ENCODE data around the gene AGT. TPM values are rescaled to one million over a fixed set of nuclear protein-coding genes. Genes with fewer than 3 reads are reported as not detected.
A peak's percentile ranks its signal among the peaks of the same experiment; 100 is the strongest.
"Not testable (repeated sequence)": the region's sequence is repeated elsewhere in the genome, so short reads cannot be mapped to it uniquely, and the experiment has no call there.

The AGT gene
- total RNA-seq, 1 experiment from 2014 or later = 41.9 TPM

DNA sequence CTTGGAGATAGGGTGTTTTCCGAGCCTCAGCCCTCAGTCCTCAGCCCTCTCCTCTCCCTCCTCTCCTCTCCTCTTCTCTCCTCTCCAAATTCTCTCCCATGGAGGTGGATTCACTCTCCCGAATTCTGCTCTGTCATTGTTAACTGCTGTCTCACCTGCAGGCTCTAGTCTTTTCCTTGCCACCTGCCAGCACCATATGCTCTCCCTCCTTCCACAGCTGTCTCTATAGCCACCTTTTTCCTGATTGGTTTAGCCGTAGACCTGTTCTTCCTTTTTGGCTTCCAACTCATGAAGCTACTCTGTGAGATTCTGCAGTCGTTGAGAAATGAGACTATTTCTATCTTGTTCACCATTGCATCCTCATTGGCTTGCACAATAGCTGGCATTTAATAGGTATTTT is 51.9 kb downstream of the AGT start:
- Mint-ChIP-seq H3K4me3 (ENCODE audit: unreplicated experiment) (no peak overlapping the region), H3K27me3 (ENCODE audit: insufficient read depth, unreplicated experiment) (no peaks in the 10 kb centered on the region), H3K4me1 (ENCODE audit: low read depth, unreplicated experiment) (peaks cover 14% of the 10 kb centered on the region), H3K36me3 (ENCODE audit: insufficient read depth, unreplicated experiment) (peaks cover 36% of the 10 kb centered on the region), H3K9me3 (ENCODE audit: unreplicated experiment) (no peaks in the 10 kb centered on the region), H3K27ac (ENCODE audit: unreplicated experiment) (peak overlapping the region; percentile 18)
- no peaks in the 10 kb centered on the region for H3K9me3 ChIP-seq
- intact Hi-C loops (cut with micrococcal nuclease; ENCODE audit: unreplicated experiment) = no loop called here
- no TSS peak for BruUV-seq (replicated peaks)
- peaks cover 9% of the 10 kb centered on the region for H3K4me1 ChIP-seq
- peaks cover 4% of the 10 kb centered on the region; the same call in 1 of the 2 replicates for H3K36me3 ChIP-seq (ENCODE audit: control insufficient read depth, insufficient read depth, low read length)
- no peaks in the 10 kb centered on the region for H3K27me3 ChIP-seq (replicated peaks; ENCODE audit: control insufficient read depth, insufficient read depth, low read length)
- POLR2A ChIA-PET = no interaction called here
- DNase-seq = no peak
- CTCF ChIA-PET = no interaction called here
- TF ChIP-seq, protein P1, sequence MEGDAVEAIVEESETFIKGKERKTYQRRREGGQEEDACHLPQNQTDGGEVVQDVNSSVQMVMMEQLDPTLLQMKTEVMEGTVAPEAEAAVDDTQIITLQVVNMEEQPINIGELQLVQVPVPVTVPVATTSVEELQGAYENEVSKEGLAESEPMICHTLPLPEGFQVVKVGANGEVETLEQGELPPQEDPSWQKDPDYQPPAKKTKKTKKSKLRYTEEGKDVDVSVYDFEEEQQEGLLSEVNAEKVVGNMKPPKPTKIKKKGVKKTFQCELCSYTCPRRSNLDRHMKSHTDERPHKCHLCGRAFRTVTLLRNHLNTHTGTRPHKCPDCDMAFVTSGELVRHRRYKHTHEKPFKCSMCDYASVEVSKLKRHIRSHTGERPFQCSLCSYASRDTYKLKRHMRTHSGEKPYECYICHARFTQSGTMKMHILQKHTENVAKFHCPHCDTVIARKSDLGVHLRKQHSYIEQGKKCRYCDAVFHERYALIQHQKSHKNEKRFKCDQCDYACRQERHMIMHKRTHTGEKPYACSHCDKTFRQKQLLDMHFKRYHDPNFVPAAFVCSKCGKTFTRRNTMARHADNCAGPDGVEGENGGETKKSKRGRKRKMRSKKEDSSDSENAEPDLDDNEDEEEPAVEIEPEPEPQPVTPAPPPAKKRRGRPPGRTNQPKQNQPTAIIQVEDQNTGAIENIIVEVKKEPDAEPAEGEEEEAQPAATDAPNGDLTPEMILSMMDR (IDR thresholded peaks at IDR 0.05; ENCODE audit: insufficient read depth in 1 of 2, low read depth in 1 of 2, low read length in 1 of 2, severe bottlenecking in 1 of 2, unreplicated experiment in 1 of 2) = no peak
- no peak overlapping the region for H3K4me3 ChIP-seq (ENCODE audit: low read depth, low read length)

DNA sequence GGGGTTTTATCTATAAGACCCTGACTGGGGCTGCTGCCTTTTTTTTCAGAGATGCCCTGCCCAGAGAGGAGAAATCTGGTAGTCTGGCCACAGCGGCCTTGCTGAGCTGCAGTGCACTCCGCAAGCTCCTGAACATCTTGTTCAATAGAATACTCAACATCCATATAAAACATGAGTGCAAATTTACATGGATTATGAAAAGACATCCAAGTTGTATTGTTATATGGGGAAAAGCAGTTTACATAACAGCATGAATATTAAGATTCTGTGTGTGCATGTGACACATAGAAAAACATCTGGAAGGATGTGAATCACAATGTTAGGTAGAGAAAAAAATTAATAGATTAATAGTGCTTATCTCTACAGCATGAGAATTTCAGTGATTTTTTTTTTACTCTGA is 55.2 kb downstream of the AGT start:
- Histone ChIP-seq H3K4me1 (peaks cover 9% of the 10 kb centered on the region), H3K36me3 (ENCODE audit: control insufficient read depth, insufficient read depth, low read length) (no peaks in the 10 kb centered on the region; the same call in 1 of the 2 replicates), H3K27me3 (replicated peaks; ENCODE audit: control insufficient read depth, insufficient read depth, low read length) (no peaks in the 10 kb centered on the region), H3K4me3 (ENCODE audit: low read depth, low read length) (no peak overlapping the region), H3K9me3 (0 out of 2 replicates have a peak, but pooled peaks cover 3% of the 10 kb centered on the region)
- POLR2A ChIA-PET = no interaction called here
- BruUV-seq (replicated peaks) = no TSS peak
- no peaks in the 10 kb centered on the region for H3K9me3 Mint-ChIP-seq (ENCODE audit: unreplicated experiment)
- TF ChIP-seq, protein P1 (IDR thresholded peaks at IDR 0.05; ENCODE audit: insufficient read depth in 1 of 2, low read depth in 1 of 2, low read length in 1 of 2, severe bottlenecking in 1 of 2, unreplicated experiment in 1 of 2) = no peak
- peaks cover 27% of the 10 kb centered on the region for H3K4me1 Mint-ChIP-seq (ENCODE audit: low read depth, unreplicated experiment)
- no peak for DNase-seq
- CTCF ChIA-PET = no interaction called here
- H3K27me3 Mint-ChIP-seq (ENCODE audit: insufficient read depth, unreplicated experiment) = no peaks in the 10 kb centered on the region
- peaks cover 24% of the 10 kb centered on the region for H3K36me3 Mint-ChIP-seq (ENCODE audit: insufficient read depth, unreplicated experiment)
- no peak overlapping the region for H3K4me3 Mint-ChIP-seq (ENCODE audit: unreplicated experiment)
- no peak overlapping the region for H3K27ac Mint-ChIP-seq (ENCODE audit: unreplicated experiment)
- intact Hi-C loops (cut with micrococcal nuclease; ENCODE audit: unreplicated experiment) = no loop called here

GRCh38 chr1:230658103-230658502 is 55.8 kb downstream of the AGT start:
- intact Hi-C loops (cut with micrococcal nuclease; ENCODE audit: unreplicated experiment); H3K9me3 ChIP-seq: not testable (repeated sequence)
- peak overlapping the region; percentile 15 for H3K4me3 Mint-ChIP-seq (ENCODE audit: unreplicated experiment)

GRCh38 chr1:230656719-230657118 is 57.2 kb downstream of the AGT start:
- intact Hi-C loops (cut with micrococcal nuclease; ENCODE audit: unreplicated experiment); H3K36me3 ChIP-seq (ENCODE audit: control insufficient read depth, insufficient read depth, low read length); H3K36me3 Mint-ChIP-seq (ENCODE audit: insufficient read depth, unreplicated experiment); H3K9me3 ChIP-seq; CTCF ChIA-PET; H3K4me1 ChIP-seq; H3K27me3 ChIP-seq (replicated peaks; ENCODE audit: control insufficient read depth, insufficient read depth, low read length); H3K9me3 Mint-ChIP-seq (ENCODE audit: unreplicated experiment); H3K27me3 Mint-ChIP-seq (ENCODE audit: insufficient read depth, unreplicated experiment); H3K4me3 ChIP-seq (ENCODE audit: low read depth, low read length); DNase-seq; POLR2A ChIA-PET; H3K27ac Mint-ChIP-seq (ENCODE audit: unreplicated experiment); H3K4me3 Mint-ChIP-seq (ENCODE audit: unreplicated experiment); BruUV-seq (replicated peaks): not testable (repeated sequence)
- H3K4me1 Mint-ChIP-seq (ENCODE audit: low read depth, unreplicated experiment) = peaks cover 23% of the 10 kb centered on the region

More at GRCh38 chr1:230658103-230658502, 55.8 kb downstream of the AGT start:
- H3K27me3 Mint-ChIP-seq (ENCODE audit: insufficient read depth, unreplicated experiment); H3K36me3 ChIP-seq (ENCODE audit: control insufficient read depth, insufficient read depth, low read length); H3K27me3 ChIP-seq (replicated peaks; ENCODE audit: control insufficient read depth, insufficient read depth, low read length); H3K4me3 ChIP-seq (ENCODE audit: low read depth, low read length); H3K27ac Mint-ChIP-seq (ENCODE audit: unreplicated experiment); CTCF ChIA-PET; BruUV-seq (replicated peaks); H3K9me3 Mint-ChIP-seq (ENCODE audit: unreplicated experiment); H3K4me1 ChIP-seq; POLR2A ChIA-PET: not testable (repeated sequence)
- H3K36me3 Mint-ChIP-seq (ENCODE audit: insufficient read depth, unreplicated experiment) = peaks cover 20% of the 10 kb centered on the region
- peaks cover 27% of the 10 kb centered on the region for H3K4me1 Mint-ChIP-seq (ENCODE audit: low read depth, unreplicated experiment)
- DNase-seq = peak in 1 of 2 experiments; percentile 5

Other genes starting within 250 kb of the AGT start
- 46.9 and 47.9 TPM in 2 replicates for gene COG2, start 71.6 kb downstream of the AGT start, total RNA-seq (2022)
- gene CAPN9, start 33.3 kb upstream of the AGT start, total RNA-seq (2022) = 0.28 and 0.39 TPM in 2 replicates
- gene C1orf198, start 154.4 kb upstream of the AGT start, total RNA-seq (2022) = 80.1 and 92.2 TPM in 2 replicates